Panc1 (cell line): ENCODE measurements around the gene NFKBIZ.

Experiments used
- TF ChIP-seq, protein P1 (sequence below), 2 experiments: IDR thresholded peaks; 2 replicates each; pipeline ENCODE4 v1.6.1; 2011 to 2012; ENCODE audit warnings: low read depth in 2 of 2, control low read depth in 1 of 2, low read length in 1 of 2, mild to moderate bottlenecking in 1 of 2, moderate library complexity in 1 of 2; ENCODE audit not compliant: insufficient read depth in 1 of 2
- TF ChIP-seq, protein P2 (sequence below): fragments of 450-650 bp; IDR thresholded peaks from 2 replicates; pipeline ENCODE4 v1.5.1; 2017; ENCODE audit warnings: mild to moderate bottlenecking

DNA sequence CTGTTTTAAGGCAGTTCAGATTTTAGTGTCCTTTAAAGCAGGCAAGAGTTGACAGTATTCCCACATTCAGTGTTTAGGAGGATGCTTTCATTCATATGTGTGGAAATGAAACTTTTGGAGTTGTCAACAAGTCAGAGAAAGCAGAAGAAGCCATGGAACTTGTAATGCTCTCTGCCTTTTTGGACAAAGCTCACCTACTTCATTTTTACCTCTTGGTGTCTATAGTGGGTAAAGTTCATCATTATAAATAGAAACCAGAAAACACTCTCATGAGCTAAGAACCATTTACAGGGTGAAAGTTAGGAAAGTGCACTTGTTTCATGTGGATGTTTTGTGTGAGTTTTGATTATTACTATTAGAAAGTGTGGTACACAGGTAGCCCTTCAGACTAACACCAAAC is 9.2 kb upstream of the NFKBIZ start:
- TF ChIP-seq, protein P1, sequence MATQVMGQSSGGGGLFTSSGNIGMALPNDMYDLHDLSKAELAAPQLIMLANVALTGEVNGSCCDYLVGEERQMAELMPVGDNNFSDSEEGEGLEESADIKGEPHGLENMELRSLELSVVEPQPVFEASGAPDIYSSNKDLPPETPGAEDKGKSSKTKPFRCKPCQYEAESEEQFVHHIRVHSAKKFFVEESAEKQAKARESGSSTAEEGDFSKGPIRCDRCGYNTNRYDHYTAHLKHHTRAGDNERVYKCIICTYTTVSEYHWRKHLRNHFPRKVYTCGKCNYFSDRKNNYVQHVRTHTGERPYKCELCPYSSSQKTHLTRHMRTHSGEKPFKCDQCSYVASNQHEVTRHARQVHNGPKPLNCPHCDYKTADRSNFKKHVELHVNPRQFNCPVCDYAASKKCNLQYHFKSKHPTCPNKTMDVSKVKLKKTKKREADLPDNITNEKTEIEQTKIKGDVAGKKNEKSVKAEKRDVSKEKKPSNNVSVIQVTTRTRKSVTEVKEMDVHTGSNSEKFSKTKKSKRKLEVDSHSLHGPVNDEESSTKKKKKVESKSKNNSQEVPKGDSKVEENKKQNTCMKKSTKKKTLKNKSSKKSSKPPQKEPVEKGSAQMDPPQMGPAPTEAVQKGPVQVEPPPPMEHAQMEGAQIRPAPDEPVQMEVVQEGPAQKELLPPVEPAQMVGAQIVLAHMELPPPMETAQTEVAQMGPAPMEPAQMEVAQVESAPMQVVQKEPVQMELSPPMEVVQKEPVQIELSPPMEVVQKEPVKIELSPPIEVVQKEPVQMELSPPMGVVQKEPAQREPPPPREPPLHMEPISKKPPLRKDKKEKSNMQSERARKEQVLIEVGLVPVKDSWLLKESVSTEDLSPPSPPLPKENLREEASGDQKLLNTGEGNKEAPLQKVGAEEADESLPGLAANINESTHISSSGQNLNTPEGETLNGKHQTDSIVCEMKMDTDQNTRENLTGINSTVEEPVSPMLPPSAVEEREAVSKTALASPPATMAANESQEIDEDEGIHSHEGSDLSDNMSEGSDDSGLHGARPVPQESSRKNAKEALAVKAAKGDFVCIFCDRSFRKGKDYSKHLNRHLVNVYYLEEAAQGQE (IDR thresholded peaks at IDR 0.05; ENCODE audit: insufficient read depth in 1 of 2, low read depth in 2 of 2, low read length in 1 of 2): no peak
- TF ChIP-seq, protein P2, sequence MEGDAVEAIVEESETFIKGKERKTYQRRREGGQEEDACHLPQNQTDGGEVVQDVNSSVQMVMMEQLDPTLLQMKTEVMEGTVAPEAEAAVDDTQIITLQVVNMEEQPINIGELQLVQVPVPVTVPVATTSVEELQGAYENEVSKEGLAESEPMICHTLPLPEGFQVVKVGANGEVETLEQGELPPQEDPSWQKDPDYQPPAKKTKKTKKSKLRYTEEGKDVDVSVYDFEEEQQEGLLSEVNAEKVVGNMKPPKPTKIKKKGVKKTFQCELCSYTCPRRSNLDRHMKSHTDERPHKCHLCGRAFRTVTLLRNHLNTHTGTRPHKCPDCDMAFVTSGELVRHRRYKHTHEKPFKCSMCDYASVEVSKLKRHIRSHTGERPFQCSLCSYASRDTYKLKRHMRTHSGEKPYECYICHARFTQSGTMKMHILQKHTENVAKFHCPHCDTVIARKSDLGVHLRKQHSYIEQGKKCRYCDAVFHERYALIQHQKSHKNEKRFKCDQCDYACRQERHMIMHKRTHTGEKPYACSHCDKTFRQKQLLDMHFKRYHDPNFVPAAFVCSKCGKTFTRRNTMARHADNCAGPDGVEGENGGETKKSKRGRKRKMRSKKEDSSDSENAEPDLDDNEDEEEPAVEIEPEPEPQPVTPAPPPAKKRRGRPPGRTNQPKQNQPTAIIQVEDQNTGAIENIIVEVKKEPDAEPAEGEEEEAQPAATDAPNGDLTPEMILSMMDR: no peak
